ENCODE measurements around the gene CD58.

Gene CD58

DNA sequence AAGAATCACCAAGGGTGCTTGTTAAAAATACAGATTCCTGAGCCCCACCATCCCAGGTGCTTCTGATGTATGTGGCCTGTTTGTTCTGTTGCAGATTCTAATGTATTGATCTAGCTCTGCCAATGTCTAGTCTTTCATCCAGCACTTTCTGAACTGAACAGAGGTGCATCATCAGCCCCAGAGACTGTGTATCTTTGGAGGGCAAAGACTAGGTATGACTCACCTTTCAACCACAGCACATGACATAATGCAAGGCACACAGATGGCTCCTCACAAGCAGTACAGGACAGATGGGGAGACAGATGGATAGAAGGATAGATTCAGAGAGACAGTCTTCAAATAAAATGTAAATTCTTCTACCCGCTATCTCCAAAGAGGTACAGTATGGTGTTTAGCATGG is 32.3 kb downstream of the CD58 start:
- DNase-seq = peak in 1 of 2 donors; percentile 38

DNA sequence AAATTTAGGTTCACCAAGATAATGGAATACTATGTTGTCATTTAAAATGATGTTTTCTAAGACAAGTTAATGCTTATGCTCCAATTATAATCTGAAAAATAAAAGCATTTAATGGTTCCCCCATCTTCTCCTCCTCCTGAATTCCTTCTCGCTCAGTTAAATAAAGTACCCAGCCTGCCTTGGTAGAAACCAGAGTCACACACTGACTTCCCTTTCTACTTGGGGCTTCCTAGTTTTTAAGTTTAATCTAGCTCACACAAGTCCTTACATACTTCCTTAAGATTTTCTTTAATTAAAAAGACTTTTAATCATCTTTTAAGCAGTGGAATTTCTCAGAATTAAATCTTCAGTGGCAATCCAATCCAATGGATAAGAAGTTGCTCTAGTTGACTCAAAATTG is 32.9 kb downstream of the CD58 start:
- no peak for DNase-seq

- DNase-seq = peak in 1 of 2 donors; percentile 74
Measured at GRCh38 chr1:116537040-116537831, 33.6 kb downstream of the CD58 start.

- DNase-seq = no peak
Measured at GRCh38 chr1:116534014-116534739, 36.6 kb downstream of the CD58 start.

GRCh38 chr1:116533429-116533820 is 37.4 kb downstream of the CD58 start:
- DNase-seq = no peak

DNA sequence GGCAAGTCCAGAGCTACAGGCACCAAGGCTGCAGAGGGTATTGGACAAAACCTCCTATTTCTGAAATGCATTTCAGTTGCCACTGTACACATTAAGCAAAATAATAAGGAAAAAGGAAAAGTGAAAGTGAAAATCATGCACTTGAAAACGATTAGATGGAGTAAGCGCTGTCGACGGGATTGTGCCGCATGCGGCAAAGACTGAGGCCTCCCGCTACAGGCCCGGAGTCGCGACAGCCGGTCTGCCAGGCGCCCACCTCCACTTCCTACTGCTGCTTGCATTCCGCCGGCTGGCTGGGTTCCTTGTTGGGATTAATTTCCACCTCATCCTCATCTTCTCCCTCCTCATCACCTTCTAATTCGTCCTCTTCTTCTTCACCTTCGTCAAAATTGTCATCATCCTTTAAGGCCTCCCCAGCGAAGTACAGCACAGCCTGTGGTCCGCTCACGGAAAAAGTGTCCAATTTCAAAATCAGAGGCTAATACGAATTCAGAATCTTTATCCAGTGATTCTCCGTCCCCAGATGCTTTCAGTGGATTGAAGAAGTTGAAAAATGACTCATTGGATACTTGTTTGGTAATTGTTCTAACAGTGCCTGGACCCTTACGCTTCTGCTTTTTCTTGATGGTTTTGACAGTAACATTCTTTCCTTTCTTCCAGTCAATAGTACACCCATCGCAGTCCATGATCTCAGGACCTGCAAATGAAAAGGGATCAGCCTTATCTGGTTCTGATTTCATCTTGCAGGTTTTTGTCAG is 38.0 kb downstream of the CD58 start:
- no peak for DNase-seq

DNA sequence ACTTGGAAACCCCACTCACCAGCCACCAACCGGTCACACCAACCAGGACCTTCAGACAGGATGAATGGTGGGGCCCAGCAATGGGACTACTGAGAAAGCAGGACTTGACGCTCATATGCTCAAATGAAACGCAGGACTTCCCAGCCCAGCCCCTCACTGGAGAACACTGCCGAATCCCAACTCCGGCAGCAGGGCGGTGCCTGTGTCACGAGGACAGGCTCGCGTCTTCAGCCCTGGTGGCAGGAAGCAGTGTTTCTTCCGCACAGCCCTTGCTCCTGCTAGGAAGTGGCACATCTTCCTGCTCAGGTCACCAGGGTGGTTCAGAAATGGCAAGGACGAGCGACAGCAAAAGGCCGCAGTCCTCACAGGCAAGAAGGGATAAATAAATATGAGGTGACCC is 38.9 kb downstream of the CD58 start:
- no peak for DNase-seq

- no peak for DNase-seq
Measured at GRCh38 chr1:116529681-116530080, 41.1 kb downstream of the CD58 start.

DNA sequence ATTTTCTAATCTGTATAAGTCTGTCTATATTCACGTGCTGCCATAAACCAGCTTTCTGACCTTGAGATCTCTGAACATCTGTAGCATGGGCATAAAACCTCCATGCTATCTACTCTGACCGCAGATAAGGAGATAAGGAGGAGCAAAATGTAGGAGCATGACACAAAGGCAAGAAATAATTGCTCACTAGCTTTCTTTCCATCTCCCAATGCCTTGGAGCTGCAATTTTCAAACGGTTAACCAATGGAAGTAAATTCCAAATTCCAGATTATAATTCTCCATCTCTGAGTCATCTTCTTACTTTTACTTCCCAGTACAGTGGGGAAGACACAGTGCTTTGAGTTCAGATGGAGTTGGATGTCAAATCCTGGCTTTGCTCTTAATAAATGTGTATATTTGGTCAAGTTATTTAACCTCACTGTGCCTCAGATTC is 41.6 kb downstream of the CD58 start:
- no peak for DNase-seq

GRCh38 chr1:116528329-116529083 is 42.3 kb downstream of the CD58 start:
- DNase-seq = no peak

DNA sequence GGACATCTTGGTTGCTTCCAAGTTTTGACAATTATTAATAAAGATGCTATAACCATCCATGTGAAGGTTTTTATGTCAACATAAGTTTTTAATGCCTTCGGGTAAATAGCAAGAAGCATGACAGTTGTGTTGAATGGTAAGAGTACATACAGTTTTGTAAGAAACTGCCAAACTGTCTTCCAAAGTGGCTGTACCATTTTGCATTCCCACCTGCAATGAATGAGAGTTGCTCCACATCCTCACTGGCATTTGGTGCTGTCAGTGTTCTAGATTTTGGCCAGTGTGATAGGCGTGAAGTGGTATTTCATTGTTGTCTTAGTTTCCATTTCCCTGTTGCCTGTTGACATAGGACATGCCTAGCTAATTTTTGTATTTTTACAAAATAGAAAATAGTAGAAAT is 45.4 kb downstream of the CD58 start:
- no peak for DNase-seq

DNA sequence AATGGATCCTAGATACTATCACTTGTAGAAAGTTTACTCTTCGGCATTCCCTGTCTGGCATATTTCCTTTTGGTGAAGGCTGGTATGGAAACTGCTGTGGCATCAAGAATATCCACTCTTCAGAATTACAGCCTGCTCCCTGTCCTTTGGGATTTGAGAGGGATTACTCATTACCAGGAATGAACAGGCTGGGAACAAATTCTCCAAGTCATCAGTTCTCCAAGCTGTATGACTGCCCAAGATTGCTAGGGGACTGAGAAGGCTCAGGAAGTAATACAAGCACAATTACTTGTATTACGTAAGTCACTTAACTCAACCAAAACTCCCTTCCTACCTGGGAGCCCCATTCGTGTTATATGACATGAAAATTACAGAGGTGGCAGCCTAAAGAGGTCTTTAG is 49.6 kb downstream of the CD58 start:
- DNase-seq = no peak

DNA sequence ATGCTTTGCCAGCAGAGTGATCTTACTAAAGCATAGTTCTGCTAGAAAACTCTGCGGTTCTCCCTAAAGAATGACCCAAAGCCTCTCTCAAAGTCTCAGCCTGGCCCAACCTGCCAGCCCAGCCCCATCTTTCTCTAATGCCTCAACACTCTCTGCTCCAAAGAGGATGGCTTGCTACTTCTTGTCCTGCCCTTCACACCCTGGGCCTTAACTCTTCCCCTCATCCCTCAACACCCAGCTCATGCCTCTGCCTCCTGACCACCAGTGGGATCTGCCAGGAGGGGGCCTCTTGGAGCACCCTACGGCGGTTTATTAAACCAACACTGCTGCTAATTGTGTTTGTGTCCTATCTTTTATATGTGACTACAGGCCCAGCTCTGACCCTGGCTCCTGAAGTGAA is 52.4 kb downstream of the CD58 start:
- DNase-seq = no peak

DNA sequence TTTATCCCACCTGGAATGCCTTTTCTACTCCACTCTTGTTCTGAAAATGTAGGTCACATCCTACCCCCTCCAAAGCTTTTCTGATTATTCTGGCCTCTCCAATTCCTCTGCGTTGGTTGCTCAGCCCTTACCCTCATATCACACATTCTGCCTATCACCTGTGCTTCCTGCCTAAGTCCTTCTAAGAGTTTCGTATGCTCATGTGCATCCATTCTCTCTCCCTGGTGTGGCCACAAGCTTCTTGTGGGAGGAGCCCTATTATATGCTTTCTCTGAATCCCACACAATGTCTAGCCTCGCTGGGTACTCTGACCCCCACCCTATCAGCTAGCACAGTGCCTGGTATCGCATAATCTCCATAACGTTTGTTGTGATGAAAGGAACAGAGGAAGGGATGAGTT is 54.2 kb downstream of the CD58 start:
- peak in 1 of 2 donors; percentile 19 for DNase-seq

DNA sequence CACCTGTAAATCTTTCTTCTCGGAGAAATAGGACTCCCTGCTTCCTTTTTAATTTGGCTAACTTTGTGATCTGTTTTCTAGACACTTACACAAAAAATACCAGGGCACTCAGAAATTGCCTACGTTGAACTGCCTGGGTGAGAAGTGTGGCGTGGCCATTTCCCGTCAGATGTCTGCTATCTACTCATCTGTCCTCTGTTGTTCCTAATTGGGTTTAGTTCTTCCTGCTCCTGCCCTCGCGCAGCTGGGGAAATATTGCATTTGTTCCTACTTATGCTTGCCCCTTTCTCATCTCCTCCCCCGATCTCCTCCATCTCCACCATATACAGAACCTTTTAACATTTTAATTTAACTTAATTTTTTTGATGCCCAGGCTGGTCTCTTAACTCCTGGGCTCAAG is 55.1 kb downstream of the CD58 start:
- DNase-seq = peak; percentile 50 to 63

GRCh38 chr1:116514708-116515525 is 55.9 kb downstream of the CD58 start:
- peak; percentile 90 to 91 for DNase-seq

- DNase-seq = no peak
Measured at GRCh38 chr1:116513956-116514355, 56.9 kb downstream of the CD58 start.

GRCh38 chr1:116511459-116512019 is 59.3 kb downstream of the CD58 start:
- DNase-seq = no peak

DNA sequence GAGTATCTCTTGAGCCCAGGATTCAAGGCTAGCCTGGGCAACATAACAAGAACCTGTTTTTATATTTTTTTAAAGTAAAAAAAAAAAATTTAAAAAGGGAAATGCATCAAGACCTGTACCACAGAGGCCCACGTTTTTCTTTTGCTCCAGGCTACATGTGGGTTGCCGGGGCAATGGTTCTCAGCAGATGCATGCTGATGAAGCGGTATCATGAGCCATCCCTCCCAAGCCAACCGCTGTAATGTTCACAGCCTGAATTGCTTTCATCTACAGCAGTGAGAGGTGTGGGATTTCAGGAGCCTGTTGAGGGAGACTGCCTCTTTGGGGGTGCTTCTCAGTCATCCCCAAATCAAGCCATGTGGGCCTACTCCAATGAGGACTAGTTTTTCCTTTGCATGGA is 60.5 kb downstream of the CD58 start:
- no peak for DNase-seq

GRCh38 chr1:116508984-116509980 is 61.5 kb downstream of the CD58 start:
- DNase-seq = peak; percentile 45 to 72

All from CD4-positive, alpha-beta T cell treated with Interleukin-4 for 1 hour (primary cell).